Measurements from ENCODE around the gene PTTG2.

GRCh38 chr4:37949636-37950426 lies 10.4 kb upstream of the PTTG2 start:
- TF ChIP-seq CTCF (IDR thresholded peaks at IDR 0.05) (no peak), POLR2A (IDR thresholded peaks at IDR 0.05) (no peak)
